ENCODE results near the gene CASP3. TPM values are rescaled to one million over a fixed set of nuclear protein-coding genes. Genes with fewer than 3 reads are reported as not detected.
A peak's percentile ranks its signal among the peaks of the same experiment; 100 is the strongest.
"Not testable (repeated sequence)": the region's sequence is repeated elsewhere in the genome, so short reads cannot be mapped to it uniquely, and the experiment has no call there.

CASP3 gene
- total RNA-seq, 2 experiments from 2014 or later, result 27.5 to 27.9 TPM

DNA sequence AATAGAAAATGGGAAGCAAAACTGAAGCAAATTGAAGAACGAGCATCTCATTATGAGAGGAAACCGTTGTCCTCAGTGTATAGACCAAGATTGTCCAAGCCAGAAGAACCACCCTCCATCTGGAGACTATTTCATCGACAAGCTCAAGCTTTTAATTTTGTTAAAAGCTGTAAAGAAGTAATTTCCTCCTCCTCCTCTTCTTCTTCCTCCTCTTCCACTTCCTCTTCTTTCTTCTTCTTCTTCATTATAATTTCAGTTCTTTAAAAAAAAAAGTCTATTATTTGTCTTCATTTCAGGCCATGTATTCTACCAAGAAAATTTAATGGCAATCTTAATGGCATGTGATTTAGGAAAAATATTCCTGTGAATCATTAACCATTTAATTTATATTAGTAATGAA is 7.9 kb upstream of the CASP3 start:
- H3K4me1 Mint-ChIP-seq (ENCODE audit: low read depth), result peaks cover 3% of the 10 kb centered on the region
- no peaks in the 10 kb centered on the region for H3K27me3 Mint-ChIP-seq (ENCODE audit: low read depth)
- intact Hi-C loops (cut with micrococcal nuclease), result no loop called here
- H3K9me3 Mint-ChIP-seq, result no peaks in the 10 kb centered on the region
- H3K36me3 Mint-ChIP-seq (ENCODE audit: low read depth), result peaks cover 24% of the 10 kb centered on the region
- no peak for DNase-seq
- CTCF ChIA-PET, result interaction anchor here (0.6 kb wide), 1 partner anchor 27 kb away, joined by 3 read pairs; no protein-coding TSS in a partner anchor
- no peak overlapping the region for H3K4me3 Mint-ChIP-seq
- H3K27ac Mint-ChIP-seq, result no peak overlapping the region

DNA sequence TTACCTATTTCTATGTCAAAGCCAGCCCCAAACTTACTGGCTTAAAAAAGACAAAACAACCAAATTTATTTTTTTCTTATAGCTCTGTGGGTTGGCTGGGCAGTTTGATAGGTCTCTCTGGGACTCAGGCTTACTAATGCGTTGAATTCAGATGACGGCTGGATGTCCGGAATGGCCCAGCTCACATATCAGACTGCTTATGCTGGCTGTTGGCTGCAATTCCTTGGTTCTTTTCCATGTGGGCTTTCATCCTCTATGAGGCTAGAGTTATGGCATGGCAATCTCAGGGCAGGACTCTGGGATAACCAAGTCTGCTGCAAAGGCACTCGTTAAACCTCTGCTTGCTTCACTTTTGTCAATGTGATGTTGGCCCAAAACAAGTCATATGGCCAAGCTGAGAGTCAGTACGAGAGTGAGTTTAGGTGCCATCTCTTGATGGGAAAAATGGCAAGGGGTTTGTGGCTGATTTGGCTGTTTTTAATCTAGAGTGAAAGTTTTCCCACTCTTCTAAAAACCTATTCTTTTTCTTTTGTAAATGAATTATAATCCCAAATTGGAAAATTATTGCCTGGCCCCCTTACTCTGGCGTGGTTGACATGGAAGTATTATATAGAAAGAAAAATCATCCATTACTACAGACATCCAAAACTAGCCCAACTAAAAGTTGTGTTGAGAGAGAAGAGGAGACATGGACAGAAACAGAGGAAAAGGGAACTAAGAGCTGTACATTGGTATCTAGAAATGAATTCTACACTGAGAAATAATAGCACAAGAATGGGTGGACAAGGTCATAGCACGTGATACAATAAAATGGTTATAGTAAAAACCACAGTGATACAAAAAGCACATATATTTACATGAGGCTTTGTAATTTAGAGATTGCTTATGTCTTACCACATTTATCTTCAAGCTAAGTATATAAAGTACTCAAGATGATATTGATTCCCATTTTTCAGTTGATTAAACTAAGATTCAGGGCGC is 6.9 kb upstream of the CASP3 start:
- H3K27ac Mint-ChIP-seq, result no peak overlapping the region
- intact Hi-C loops (cut with micrococcal nuclease), result no loop called here
- H3K4me1 Mint-ChIP-seq (ENCODE audit: low read depth), result peaks cover 9% of the 10 kb centered on the region
- CTCF ChIA-PET, result no interaction called here
- no peak overlapping the region for H3K4me3 Mint-ChIP-seq
- no peaks in the 10 kb centered on the region for H3K9me3 Mint-ChIP-seq
- no peaks in the 10 kb centered on the region for H3K27me3 Mint-ChIP-seq (ENCODE audit: low read depth)
- DNase-seq, result no peak
- H3K36me3 Mint-ChIP-seq (ENCODE audit: low read depth), result peaks cover 22% of the 10 kb centered on the region

DNA sequence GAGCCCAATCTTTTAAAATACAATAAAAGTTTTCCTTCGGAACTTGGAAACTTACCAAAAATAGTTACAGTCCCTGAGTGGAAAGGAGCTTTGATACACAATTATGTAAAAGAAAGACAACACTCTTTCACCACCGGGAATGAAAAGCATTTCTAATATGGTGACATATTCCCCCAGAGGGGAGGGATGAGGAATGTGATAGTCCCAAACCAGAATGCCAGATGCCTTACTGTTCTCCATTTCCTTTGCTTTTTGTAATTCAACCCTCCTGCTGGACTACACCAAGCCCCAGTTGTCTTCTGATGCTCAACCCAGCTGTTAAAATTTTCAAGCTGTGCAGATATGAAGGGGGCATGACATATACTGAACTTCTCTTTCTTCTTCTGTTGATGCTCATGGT is 4.4 kb upstream of the CASP3 start:
- Mint-ChIP-seq H3K4me3 (no peak overlapping the region), H3K4me1 (ENCODE audit: low read depth) (peaks cover 16% of the 10 kb centered on the region), H3K27me3 (ENCODE audit: low read depth) (no peaks in the 10 kb centered on the region), H3K36me3 (ENCODE audit: low read depth) (peaks cover 13% of the 10 kb centered on the region), H3K27ac (no peak overlapping the region), H3K9me3 (no peaks in the 10 kb centered on the region)
- DNase-seq, result no peak
- CTCF ChIA-PET, result interaction anchor here (0.8 to 1.0 kb wide), 2 partner anchors 100 to 393 kb away, joined by 3 read pairs; no protein-coding TSS in a partner anchor
- intact Hi-C loops (cut with micrococcal nuclease), result no loop called here

DNA sequence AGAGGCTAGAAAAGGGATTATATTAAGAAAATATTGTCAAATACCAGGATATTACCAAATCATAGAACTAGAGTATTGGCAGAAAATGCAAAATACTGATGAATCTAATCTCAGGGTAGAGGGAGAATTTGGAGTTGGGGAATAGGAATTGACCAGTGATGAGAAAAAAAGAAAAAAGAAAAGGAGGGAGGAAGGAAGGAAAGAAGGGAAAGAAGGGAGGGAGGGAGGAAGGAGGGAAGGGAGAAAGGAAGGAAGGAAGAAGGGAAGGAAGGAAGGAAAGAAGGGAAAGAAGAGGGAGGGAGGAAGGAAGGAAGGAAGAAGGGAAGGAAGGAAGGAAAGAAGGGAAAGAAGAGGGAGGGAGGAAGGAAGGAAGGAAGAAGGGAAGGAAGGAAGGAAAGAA is 3.4 kb upstream of the CASP3 start:
- H3K9me3 Mint-ChIP-seq; intact Hi-C loops (cut with micrococcal nuclease); H3K27me3 Mint-ChIP-seq (ENCODE audit: low read depth); H3K4me3 Mint-ChIP-seq; DNase-seq; H3K27ac Mint-ChIP-seq: not testable (repeated sequence)
- Mint-ChIP-seq H3K4me1 (ENCODE audit: low read depth) (peaks cover 21% of the 10 kb centered on the region), H3K36me3 (ENCODE audit: low read depth) (peaks cover 19% of the 10 kb centered on the region)
- CTCF ChIA-PET, result interaction anchor here (1.0 kb wide), 1 partner anchor 392 kb away, joined by 3 read pairs; no protein-coding TSS in a partner anchor

DNA sequence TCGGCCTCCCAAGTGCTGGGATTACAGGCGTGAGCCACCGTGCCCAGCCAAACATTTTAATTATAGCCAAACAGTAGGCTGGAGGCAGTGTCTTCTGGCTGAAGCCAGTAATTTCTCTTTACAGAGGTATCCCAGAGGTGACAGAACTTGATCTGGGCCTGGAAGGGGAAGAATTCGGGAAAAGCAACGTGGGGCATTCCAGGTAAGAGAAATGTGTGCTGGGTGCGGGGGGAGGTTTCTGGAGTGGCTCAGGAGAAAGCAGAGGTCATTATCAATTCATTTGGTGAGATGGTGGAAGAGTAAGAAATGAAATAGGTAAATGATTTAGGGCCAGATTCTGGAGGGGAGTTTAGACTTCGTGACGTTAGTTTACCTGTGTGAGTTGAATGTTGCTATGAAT is 2.7 kb upstream of the CASP3 start:
- no peaks in the 10 kb centered on the region for H3K27me3 Mint-ChIP-seq (ENCODE audit: low read depth)
- H3K9me3 Mint-ChIP-seq, result no peaks in the 10 kb centered on the region
- CTCF ChIA-PET, result no interaction called here
- intact Hi-C loops (cut with micrococcal nuclease), result no loop called here
- no peak overlapping the region for H3K4me3 Mint-ChIP-seq
- H3K4me1 Mint-ChIP-seq (ENCODE audit: low read depth), result peaks cover 29% of the 10 kb centered on the region
- DNase-seq, result no peak
- no peak overlapping the region for H3K27ac Mint-ChIP-seq
- H3K36me3 Mint-ChIP-seq (ENCODE audit: low read depth), result peaks cover 19% of the 10 kb centered on the region

DNA sequence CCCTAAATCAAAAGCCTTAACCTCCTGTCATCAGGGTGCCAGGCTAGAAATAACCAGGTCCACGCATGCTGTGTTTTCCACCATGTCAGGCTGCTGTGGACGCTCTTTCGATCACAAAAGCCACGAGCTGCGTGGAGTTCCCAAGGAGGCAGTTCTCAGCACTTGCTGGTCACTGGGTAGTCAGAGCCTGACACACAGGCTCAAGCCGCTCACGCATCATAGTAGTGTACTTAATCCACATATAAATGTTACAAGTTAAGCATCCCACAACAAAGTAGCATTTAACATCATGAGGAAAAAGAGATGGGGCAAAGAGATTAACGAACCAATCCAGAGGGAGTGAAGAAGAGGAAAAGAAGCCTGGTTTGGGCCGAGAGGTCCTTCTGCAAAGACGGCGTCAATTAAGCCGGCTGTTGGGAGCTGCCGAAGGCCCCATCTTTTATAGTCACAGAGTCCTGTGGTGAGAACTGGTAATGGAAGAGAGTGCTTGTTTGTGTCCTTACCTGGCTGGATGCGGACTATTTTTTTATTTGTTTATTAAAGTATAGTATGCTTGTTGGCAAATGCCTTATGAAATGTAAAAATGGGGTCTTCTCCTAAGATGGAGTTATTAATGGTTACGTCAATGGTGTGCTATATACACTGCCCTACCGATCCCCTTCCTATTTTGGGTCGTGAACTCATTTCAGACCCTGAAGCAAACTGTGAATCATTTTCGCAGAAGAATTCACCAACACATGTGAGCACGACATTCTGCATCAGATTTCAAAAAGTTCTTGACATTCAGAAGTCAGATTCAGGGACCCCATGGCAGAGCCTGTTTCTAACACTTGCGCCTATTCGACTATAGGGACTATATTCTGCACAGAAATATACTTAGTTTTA is 966 bp upstream of the CASP3 start:
- H3K4me1 Mint-ChIP-seq (ENCODE audit: low read depth), result peaks cover 45% of the 10 kb centered on the region
- peak; percentile 37 for DNase-seq

DNA sequence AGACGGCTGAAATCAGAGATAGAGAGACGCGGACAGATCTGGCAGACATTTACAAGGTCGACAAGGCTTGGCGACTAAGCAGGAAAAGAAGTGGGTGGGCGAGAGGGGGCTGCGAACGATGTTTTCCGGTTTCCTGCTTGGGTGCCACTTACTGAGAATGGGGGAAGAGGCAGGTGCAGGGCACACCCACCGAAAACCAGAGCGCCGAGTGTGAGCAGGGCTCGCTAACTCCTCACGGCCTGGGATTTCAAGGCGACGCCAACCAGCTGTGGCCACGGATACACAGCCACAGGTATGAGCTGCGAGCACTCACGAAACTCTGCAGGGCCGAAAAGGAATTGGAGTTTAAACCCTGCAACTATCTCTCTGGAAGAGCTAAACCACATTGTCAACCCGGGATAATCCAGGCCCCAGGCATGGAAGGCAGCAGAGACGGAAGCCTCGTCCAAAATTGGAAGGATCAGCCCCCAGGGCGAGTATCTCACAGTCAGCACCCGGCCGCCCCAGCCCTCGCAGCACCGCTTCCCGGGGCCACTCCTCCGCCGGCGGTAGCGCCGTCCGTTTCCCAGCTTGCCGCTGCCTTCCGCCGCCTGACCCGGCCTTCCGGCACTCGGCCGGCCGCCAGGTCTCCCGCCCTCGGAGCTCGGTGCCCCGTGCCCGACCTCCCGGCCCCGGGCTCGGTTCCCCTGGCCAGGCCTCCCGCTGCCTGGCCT is 778 bp downstream of the CASP3 start:
- H3K27ac Mint-ChIP-seq, result peak overlapping the region; percentile 90
- intact Hi-C loops (cut with micrococcal nuclease), result loop anchor here (1.0 to 5.0 kb wide), 18 partner anchors 64 to 1144 kb away; partner anchors contain the start of genes ANKRD37, CENPU, CFAP97 and ING2

More for the DNA sequence above, 966 bp upstream of the CASP3 start:
- peaks cover 16% of the 10 kb centered on the region for H3K36me3 Mint-ChIP-seq (ENCODE audit: low read depth)
- H3K27ac Mint-ChIP-seq, result peak overlapping the region; percentile 83
- CTCF ChIA-PET, result interaction anchor here (0.7 to 1.0 kb wide), 2 partner anchors 107 to 386 kb away, joined by 3 to 5 read pairs; no protein-coding TSS in a partner anchor
- peak overlapping the region; percentile 93 for H3K4me3 Mint-ChIP-seq
- no peaks in the 10 kb centered on the region for H3K9me3 Mint-ChIP-seq
- H3K27me3 Mint-ChIP-seq (ENCODE audit: low read depth), result no peaks in the 10 kb centered on the region
- intact Hi-C loops (cut with micrococcal nuclease), result loop anchor here (1.0 to 5.0 kb wide), 18 partner anchors 65 to 1145 kb away; partner anchors contain the start of genes ANKRD37, CENPU, CFAP97 and ING2

DNA sequence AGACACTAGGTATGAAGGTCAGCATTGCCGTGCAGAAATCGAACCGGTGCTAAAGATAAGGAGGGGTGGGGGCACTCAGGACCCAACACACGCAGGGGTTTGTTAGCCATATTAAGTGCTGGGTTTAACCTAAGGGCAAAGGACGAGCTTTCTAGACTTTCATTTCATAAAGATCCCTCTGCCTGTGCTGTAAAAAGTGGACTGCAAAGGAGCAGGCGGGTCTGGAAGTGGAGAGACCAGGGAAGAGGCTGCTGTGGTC is 1.3 kb downstream of the CASP3 start:
- no peaks in the 10 kb centered on the region for H3K27me3 Mint-ChIP-seq (ENCODE audit: low read depth)
- intact Hi-C loops (cut with micrococcal nuclease), result loop anchor here (2.0 to 5.0 kb wide), 6 partner anchors 63 to 1143 kb away; partner anchors contain the start of genes CFAP97 and ING2

More for the DNA sequence above, 778 bp downstream of the CASP3 start:
- Mint-ChIP-seq H3K27me3 (ENCODE audit: low read depth) (no peaks in the 10 kb centered on the region), H3K36me3 (ENCODE audit: low read depth) (peaks cover 18% of the 10 kb centered on the region), H3K4me1 (ENCODE audit: low read depth) (peaks cover 51% of the 10 kb centered on the region), H3K9me3 (no peaks in the 10 kb centered on the region), H3K4me3 (peak overlapping the region; percentile 85)
- DNase-seq, result peak; percentile 55
- CTCF ChIA-PET, result interaction anchor here (1.0 to 1.2 kb wide), 3 partner anchors 80 to 384 kb away, joined by 3 to 5 read pairs (median 4); no protein-coding TSS in a partner anchor

DNA sequence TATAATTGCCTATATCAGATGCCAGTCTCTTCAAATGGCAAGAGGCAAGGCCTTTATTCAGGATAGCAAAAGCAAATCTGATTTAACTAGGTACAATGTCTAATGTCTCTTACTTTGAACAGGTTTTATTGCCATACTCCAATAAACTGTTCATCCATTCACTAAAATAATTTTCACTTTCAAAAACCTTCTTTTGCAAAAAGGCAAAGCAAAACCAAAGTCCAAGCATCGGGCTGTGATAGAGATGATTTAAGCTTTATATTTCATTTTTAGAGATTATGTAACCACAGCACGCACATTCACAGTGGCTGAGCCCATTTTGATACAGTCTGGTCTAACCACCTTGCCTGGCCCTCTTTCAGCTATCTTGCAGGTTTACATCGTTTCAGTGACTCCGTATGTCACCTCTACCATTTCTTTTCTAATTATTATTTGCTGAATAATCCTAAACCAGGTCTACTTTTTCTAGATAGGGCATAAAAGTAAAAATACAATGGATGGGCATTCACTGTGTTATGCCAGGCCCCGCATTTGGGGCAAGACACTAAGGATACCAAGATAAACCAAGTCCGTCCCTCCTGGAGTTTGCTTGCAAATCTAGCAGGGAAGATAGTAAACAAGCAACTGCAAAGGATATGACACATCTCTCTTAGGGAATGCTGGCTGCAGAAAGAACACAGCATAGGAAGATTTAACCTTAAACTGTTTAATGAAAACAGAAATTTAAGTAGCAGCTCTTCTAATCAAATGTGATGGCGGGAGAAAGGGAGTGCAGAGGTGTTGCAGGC is 1.8 kb downstream of the CASP3 start:
- H3K36me3 Mint-ChIP-seq (ENCODE audit: low read depth), result peaks cover 18% of the 10 kb centered on the region
- intact Hi-C loops (cut with micrococcal nuclease), result loop anchor here (2.0 to 5.0 kb wide), 6 partner anchors 63 to 1143 kb away; partner anchors contain the start of genes CFAP97 and ING2
- peaks cover 53% of the 10 kb centered on the region for H3K4me1 Mint-ChIP-seq (ENCODE audit: low read depth)
- H3K27ac Mint-ChIP-seq, result peak overlapping the region; percentile 90
- no peaks in the 10 kb centered on the region for H3K27me3 Mint-ChIP-seq (ENCODE audit: low read depth)
- H3K9me3 Mint-ChIP-seq, result no peaks in the 10 kb centered on the region
- CTCF ChIA-PET, result interaction anchor here (1.0 to 1.5 kb wide), 3 partner anchors 79 to 384 kb away, joined by 3 to 5 read pairs (median 3); no protein-coding TSS in a partner anchor
- no peak for DNase-seq
- peak overlapping the region; percentile 85 for H3K4me3 Mint-ChIP-seq

More for the DNA sequence above, 1.3 kb downstream of the CASP3 start:
- no peaks in the 10 kb centered on the region for H3K9me3 Mint-ChIP-seq
- H3K36me3 Mint-ChIP-seq (ENCODE audit: low read depth), result peaks cover 18% of the 10 kb centered on the region
- no peak for DNase-seq
- H3K4me1 Mint-ChIP-seq (ENCODE audit: low read depth), result peaks cover 51% of the 10 kb centered on the region
- H3K4me3 Mint-ChIP-seq, result peak overlapping the region; percentile 85
- peak overlapping the region; percentile 90 for H3K27ac Mint-ChIP-seq
- CTCF ChIA-PET, result interaction anchor here (1.0 to 1.2 kb wide), 3 partner anchors 80 to 384 kb away, joined by 3 to 5 read pairs (median 4); no protein-coding TSS in a partner anchor

DNA sequence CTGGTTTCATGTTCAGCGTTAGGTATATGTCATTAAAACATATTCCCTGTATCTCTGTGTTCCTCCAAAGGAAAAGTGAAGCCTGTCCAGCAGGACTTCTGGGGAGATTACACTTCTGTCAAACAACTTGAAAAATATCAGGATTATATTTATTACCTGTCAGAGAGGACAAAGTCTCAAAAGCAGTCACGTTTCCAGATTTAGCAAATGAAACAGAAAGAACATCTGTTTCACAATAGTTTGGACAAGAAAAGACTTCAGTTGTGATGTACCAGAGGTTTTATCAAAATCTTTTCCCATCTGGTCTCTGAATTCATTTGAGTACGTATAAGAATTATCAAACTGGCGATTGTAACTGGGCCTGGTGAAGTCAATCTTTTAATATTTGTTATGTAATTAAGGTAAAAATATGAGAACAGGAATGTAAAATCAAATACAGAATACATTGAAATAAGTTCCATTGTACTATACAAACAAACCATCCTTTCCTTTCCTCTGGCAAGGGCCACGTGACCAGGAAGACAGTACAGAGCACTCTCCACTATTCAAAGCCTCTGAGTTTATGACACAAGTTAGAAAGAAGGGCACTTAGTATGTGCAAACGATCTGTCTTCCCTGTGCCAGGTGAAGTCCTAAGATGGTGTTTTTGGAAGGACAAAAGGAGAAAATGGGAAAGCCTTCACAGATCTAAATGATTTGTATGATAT is 3.2 kb downstream of the CASP3 start:
- intact Hi-C loops (cut with micrococcal nuclease), result loop anchor here (5.0 kb wide), 2 partner anchors 329 to 556 kb away; partner anchors contain the start of gene CFAP97
- no peak overlapping the region for H3K4me3 Mint-ChIP-seq
- H3K4me1 Mint-ChIP-seq (ENCODE audit: low read depth), result peaks cover 56% of the 10 kb centered on the region
- no peak overlapping the region for H3K27ac Mint-ChIP-seq
- H3K36me3 Mint-ChIP-seq (ENCODE audit: low read depth), result peaks cover 25% of the 10 kb centered on the region
- CTCF ChIA-PET, result interaction anchor here (1.1 to 1.5 kb wide), 2 partner anchors 96 to 382 kb away, joined by 3 read pairs; no protein-coding TSS in a partner anchor
- no peaks in the 10 kb centered on the region for H3K27me3 Mint-ChIP-seq (ENCODE audit: low read depth)
- DNase-seq, result no peak
- no peaks in the 10 kb centered on the region for H3K9me3 Mint-ChIP-seq

Measured in activated naive CD4-positive, alpha-beta T cell treated with anti-CD3 and anti-CD28 coated beads for 36 hours (primary cell).